GM12801 (cell line): ENCODE measurements around the gene FHIT.

Experiments
- TF ChIP-seq, protein P1 (sequence below): IDR thresholded peaks from one replicate; pipeline ENCODE4 v1.5.1; 2011; ENCODE audit warnings: control low read depth; ENCODE audit not compliant: insufficient read length; ENCODE audit errors: extremely low read depth

The FHIT gene

GRCh38 chr3:60136601-60137000 is 1114.7 kb downstream of the FHIT start:
- TF ChIP-seq, protein P1, sequence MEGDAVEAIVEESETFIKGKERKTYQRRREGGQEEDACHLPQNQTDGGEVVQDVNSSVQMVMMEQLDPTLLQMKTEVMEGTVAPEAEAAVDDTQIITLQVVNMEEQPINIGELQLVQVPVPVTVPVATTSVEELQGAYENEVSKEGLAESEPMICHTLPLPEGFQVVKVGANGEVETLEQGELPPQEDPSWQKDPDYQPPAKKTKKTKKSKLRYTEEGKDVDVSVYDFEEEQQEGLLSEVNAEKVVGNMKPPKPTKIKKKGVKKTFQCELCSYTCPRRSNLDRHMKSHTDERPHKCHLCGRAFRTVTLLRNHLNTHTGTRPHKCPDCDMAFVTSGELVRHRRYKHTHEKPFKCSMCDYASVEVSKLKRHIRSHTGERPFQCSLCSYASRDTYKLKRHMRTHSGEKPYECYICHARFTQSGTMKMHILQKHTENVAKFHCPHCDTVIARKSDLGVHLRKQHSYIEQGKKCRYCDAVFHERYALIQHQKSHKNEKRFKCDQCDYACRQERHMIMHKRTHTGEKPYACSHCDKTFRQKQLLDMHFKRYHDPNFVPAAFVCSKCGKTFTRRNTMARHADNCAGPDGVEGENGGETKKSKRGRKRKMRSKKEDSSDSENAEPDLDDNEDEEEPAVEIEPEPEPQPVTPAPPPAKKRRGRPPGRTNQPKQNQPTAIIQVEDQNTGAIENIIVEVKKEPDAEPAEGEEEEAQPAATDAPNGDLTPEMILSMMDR: no peak

DNA sequence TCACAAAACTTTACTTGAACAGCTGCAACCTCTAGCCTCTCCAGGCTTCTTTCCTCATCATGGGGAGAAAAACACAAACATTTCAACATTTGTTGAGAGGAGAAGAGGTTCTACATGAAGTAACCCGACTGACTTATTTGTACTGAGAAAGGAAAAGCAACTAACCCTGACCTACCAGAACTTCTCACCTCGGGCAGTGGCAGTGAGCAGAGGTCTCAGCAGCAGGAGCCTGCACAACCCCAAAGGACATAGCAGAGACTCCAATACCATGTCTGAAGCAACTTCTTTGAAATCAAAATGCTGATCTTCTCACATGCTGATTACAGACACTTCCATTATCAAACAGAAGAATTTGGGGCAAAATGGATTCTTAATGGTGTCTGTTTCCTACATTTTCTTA is 1115.8 kb downstream of the FHIT start:
- TF ChIP-seq, protein P1: no peak

DNA sequence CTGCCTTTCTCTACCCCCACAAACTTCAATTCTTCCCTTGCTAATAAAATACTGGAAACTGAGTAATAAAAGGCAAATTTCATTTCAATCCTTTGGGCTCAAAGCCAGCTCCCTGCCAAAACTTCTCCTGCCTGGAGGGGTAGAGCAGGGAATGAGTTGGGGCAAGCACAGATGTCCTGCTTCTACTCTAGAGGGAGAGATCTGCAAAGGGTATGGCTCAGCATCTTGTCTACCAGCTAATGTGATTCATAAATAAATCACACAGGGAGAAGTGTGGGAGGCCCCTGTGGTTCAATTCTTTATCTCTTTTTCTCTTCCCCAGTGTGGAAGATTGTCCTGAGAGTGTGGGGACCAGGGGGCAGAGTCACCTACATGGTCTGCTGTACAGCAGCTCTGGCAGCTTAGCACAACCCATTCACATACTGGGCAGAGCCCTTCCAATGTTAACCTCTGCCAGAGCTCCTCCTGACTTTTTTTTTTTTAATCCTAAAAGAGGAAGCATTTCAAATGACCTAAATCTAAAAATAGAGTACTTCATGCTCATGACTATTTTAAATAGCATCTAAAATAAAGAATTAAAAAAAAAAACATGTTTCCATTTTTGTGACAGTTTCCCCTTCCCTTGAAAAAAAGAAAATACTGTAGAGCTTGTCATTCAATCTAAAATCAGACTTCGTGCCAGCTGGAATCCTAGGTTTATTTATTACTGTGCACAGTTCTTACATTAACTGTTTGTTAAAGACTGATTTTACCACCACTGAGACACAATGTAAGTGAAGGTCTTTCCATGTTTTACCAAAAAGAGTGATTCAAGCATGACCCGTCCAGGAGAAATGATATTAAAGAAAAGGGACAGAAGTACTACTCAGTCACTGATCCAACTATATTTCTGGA is 1117.7 kb downstream of the FHIT start:
- TF ChIP-seq, protein P1: no peak

DNA sequence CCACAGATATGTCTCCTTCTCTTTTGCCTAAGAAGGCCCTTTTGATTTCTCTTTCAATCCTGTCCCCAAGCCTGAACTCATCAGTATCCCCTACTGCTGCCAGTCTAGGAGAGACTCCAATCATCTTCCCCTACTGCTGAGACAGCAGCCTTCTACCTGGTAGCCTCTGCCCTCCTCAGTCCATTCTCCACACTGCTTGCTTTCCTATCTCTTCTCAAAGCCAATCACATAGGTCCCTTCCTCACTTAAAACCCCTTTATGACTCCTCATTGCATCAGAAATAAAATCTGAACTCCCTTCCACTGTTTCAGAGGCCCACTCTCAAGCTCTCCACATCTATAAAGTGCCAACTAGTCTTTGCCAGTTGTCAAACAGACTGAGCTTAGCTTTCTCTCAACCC is 1119.6 kb downstream of the FHIT start:
- TF ChIP-seq, protein P1: no peak

DNA sequence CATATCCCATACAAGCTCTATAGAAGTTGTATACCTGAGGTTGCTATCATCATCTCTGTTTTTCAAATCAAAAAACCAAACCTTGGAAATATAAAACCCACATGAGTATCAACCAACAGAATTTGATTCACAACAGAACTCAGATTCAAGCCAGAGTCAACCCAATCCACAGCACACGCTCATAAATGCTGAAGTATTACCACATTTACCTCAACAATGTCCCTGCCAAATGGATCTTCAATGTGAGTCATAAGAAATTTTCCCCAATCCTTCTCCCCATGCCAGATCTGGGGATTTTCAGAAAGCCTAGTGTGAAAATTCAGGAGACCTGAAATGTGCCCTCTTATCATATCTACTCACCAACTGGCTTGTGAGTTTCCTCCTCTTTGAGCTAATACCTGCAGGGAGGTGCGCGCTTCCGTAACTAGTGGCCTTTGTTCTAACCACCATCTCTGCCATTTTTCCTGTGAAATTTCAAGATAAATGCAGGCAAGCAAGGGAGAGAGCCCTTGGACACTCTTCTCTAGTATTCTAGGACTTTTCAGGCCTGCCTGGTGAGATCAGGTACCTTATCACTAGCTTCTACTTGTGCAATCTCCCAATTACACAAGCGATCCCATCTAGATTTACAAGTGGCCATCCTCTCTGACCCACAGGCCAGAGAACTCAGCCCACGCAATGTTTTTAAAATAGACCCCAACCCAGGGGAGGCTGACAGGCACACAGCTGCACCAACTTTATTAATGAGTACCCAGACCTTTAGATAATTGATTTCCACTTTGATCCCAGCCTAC is 1124.5 kb downstream of the FHIT start:
- TF ChIP-seq, protein P1: no peak

DNA sequence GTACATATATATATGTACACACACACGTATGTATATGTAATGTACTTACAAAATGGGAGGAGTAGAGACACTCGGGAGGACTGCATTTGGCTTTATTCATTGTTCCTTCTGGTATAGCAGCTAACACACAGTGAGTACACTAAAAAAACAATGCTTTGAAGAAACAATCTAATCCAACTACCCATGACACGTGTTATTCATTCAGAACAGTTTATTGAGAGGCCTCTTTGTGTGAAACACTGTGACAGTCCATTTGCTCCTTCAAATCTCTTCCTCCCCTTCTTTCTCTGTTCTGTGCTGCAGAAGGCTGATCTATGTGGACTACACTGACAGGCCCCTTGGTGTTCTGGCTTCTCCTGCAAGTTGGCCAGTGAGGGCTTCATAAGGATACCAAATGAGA is 1125.6 kb downstream of the FHIT start:
- TF ChIP-seq, protein P1: no peak

DNA sequence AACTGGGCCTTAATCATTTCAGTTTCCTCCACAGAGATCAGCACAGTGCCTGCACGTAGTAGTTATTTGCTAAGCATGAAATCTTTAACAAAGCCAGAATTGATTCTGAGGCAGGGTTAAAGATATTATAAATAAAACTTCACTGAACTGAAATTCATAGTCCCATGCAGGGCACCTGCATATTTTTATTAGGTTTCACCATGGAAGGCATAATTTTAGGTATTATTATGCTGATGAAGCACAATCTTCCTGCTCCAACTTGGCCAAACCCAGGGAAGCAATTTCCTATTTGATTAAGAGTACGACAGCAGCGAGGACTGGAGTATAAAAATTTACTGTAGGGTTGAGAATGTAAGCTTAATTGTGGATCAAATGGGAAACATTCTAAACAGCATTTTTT is 1131.0 kb downstream of the FHIT start:
- TF ChIP-seq, protein P1: no peak
